HepG2 (cell line): ENCODE results near the gene MTF2. TPM values are rescaled to one million over a fixed set of nuclear protein-coding genes. Genes with fewer than 3 reads are reported as not detected.

Source experiments
- HNF4G ChIP-seq, 2 experiments: sonication (generic) in 1 of 2; formaldehyde crosslinking in 1 of 2; IDR thresholded peaks; 2 replicates each; pipeline versions ENCODE4 v1.4.0 to v1.6.1; 2011 to 2020; ENCODE audit warnings: borderline replicate concordance in 2 of 2, low read depth in 2 of 2, mild to moderate bottlenecking in 2 of 2, low read length in 1 of 2, missing genetic modification reagents in 1 of 2, moderate library complexity in 1 of 2
- HNRNPK ChIP-seq: fragments of 200-400 bp; formaldehyde crosslinking; IDR thresholded peaks from 2 replicates; pipeline ENCODE4 v1.6.1; 2018; ENCODE audit warnings: low read length, low read depth, moderate library complexity, mild to moderate bottlenecking; ENCODE audit not compliant: poor library complexity, severe bottlenecking
- HOXA5 ChIP-seq: sonication (generic); formaldehyde crosslinking; IDR thresholded peaks from 2 replicates; pipeline ENCODE4 v1.4.0; 2020; ENCODE audit warnings: missing genetic modification reagents
- KDM1A ChIP-seq: IDR thresholded peaks from 2 replicates; pipeline ENCODE4 v1.6.1; 2016; ENCODE audit warnings: missing compliant biosample characterization
- NRL ChIP-seq: sonication (generic); formaldehyde crosslinking; IDR thresholded peaks from 2 replicates; pipeline ENCODE4 v1.5.0; 2020; ENCODE audit warnings: missing genetic modification reagents, mild to moderate bottlenecking, moderate library complexity, borderline replicate concordance
- PPARG ChIP-seq: conservative IDR thresholded peaks from 2 replicates; pipeline ENCODE4 v1.6.1; 2016; ENCODE audit warnings: missing biosample characterization, missing genetic modification reagents
- RERE ChIP-seq: IDR thresholded peaks from 2 replicates; pipeline ENCODE4 v1.6.1; 2016; ENCODE audit warnings: low read depth, missing genetic modification reagents, missing compliant biosample characterization
- REXO4 ChIP-seq: sonication (generic); formaldehyde crosslinking; IDR thresholded peaks from 2 replicates; pipeline ENCODE4 v1.8.0; 2022; ENCODE audit warnings: missing genetic modification reagents, mild to moderate bottlenecking, borderline replicate concordance
- SOX5 ChIP-seq: IDR thresholded peaks from 2 replicates; pipeline ENCODE4 v1.6.1; 2016; ENCODE audit warnings: borderline replicate concordance
- ZMYM3 ChIP-seq: sonication (generic); formaldehyde crosslinking; IDR thresholded peaks from 2 replicates; pipeline ENCODE4 v1.5.1; 2020; ENCODE audit warnings: mild to moderate bottlenecking, missing genetic modification reagents
- ZNF121 ChIP-seq: sonication (generic); formaldehyde crosslinking; IDR thresholded peaks from 2 replicates; pipeline ENCODE4 v1.5.0; 2020; ENCODE audit warnings: mild to moderate bottlenecking, missing genetic modification reagents
- ZNF138 ChIP-seq: sonication (generic); formaldehyde crosslinking; IDR thresholded peaks from 2 replicates; pipeline ENCODE4 v1.5.0; 2020; ENCODE audit warnings: mild to moderate bottlenecking, low read depth, missing genetic modification reagents
- ZNF160 ChIP-seq: sonication (generic); formaldehyde crosslinking; IDR thresholded peaks from 2 replicates; pipeline ENCODE4 v1.8.0; 2022; ENCODE audit warnings: mild to moderate bottlenecking, inconsistent platforms, missing genetic modification reagents
- ZNF225 ChIP-seq: sonication (generic); formaldehyde crosslinking; IDR thresholded peaks from 2 replicates; pipeline ENCODE4 v1.4.0; 2020; ENCODE audit warnings: mild to moderate bottlenecking, missing genetic modification reagents
- ZNF263 ChIP-seq: sonication (generic); formaldehyde crosslinking; IDR thresholded peaks from 2 replicates; pipeline ENCODE4 v1.4.0; 2020; ENCODE audit warnings: missing genetic modification reagents
- ZNF317 ChIP-seq: sonication (generic); formaldehyde crosslinking; IDR thresholded peaks from 2 replicates; pipeline ENCODE4 v1.5.0; 2020; ENCODE audit warnings: mild to moderate bottlenecking, missing genetic modification reagents
- ZNF362 ChIP-seq: sonication (generic); formaldehyde crosslinking; IDR thresholded peaks from 2 replicates; pipeline ENCODE4 v1.4.0; 2020; ENCODE audit warnings: missing genetic modification reagents, mild to moderate bottlenecking, borderline replicate concordance
- ZNF644 ChIP-seq: IDR thresholded peaks from 2 replicates; pipeline ENCODE4 v1.6.1; 2016; ENCODE audit warnings: low read depth
- ZNF781 ChIP-seq: sonication (generic); formaldehyde crosslinking; IDR thresholded peaks from 2 replicates; pipeline ENCODE4 v1.5.1; 2020; ENCODE audit warnings: borderline replicate concordance, mild to moderate bottlenecking, missing genetic modification reagents; ENCODE audit errors: not compliant biosample characterization
- ZNF782 ChIP-seq: sonication (generic); formaldehyde crosslinking; IDR thresholded peaks from 2 replicates; pipeline ENCODE4 v1.4.0; 2020; ENCODE audit warnings: missing genetic modification reagents, mild to moderate bottlenecking, borderline replicate concordance
- ZNF879 ChIP-seq: sonication (generic); formaldehyde crosslinking; IDR thresholded peaks from 2 replicates; pipeline ENCODE4 v1.8.1; 2023; ENCODE audit warnings: missing genetic modification reagents
- polyA plus RNA-seq, 8 experiments: library from polyadenylated mRNA; depleted of rRNA in 3 of 8; stranded (reverse) in 7 of 8; unstranded in 1 of 8; fragments of >200 nt; fragmentation: Illumina TruSeq in 4 of 8; extraction: Trizol in 4 of 8; gene quantifications; 2 replicates each; pipeline versions ENCODE4 v1.2.1 to v1.2.3, GENCODE V29; 2011 to 2016; ENCODE audit warnings: low read depth in 4 of 8, missing spikeins in 1 of 8, mixed read lengths in 1 of 8; ENCODE audit not compliant: insufficient read depth in 1 of 8
- total RNA-seq, 5 experiments: library from RNA; depleted of rRNA; stranded (reverse); fragments of >200 nt; fragmentation: Illumina TruSeq; extraction: Trizol; gene quantifications; 2 replicates each; pipeline ENCODE4 v1.2.3, GENCODE V29; 2016; ENCODE audit warnings: low read depth in 1 of 5
- TF ChIP-seq, protein P1 (sequence below): sonication (generic); formaldehyde crosslinking; IDR thresholded peaks from 2 replicates; pipeline ENCODE4 v1.8.0; 2022; ENCODE audit warnings: mild to moderate bottlenecking, missing genetic modification reagents, moderate library complexity

MTF2 gene
- total and polyA plus RNA-seq, 2 of the 13 experiments (the other 11 are each of a cell fraction or from before 2014, with no cell fraction given): 48.7 to 53.9 TPM

- TF ChIP-seq ZNF781 (CRISPR knock-in tag) (peak; percentile 96), ZNF138 (CRISPR knock-in tag) (peak; percentile 84; the same call in 1 of the 2 replicates), ZNF782 (no peak), PPARG (CRISPR knock-in tag) (no peak; the same call in 1 of the 2 replicates), ZNF317 (CRISPR knock-in tag) (peak; percentile 82), ZNF225 (CRISPR knock-in tag) (peak; percentile 95), ZNF263 (CRISPR knock-in tag) (peak; percentile 81), KDM1A (CRISPR knock-in tag) (no peak), ZNF644 (CRISPR knock-in tag) (no peak), ZMYM3 (CRISPR knock-in tag) (peak; percentile 49; the same call in 1 of the 2 replicates), ZNF879 (CRISPR knock-in tag) (peak; percentile 71; the same call in 1 of the 2 replicates), HOXA5 (peak; percentile 83; the same call in 1 of the 2 replicates), SOX5 (CRISPR knock-in tag) (no peak), REXO4 (CRISPR knock-in tag) (no peak), RERE (no peak), ZNF160 (CRISPR knock-in tag) (peak; percentile 68; the same call in 1 of the 2 replicates), HNF4G (IDR thresholded peaks at IDR 0.05; ENCODE audit: borderline replicate concordance, low read depth, low read length) (no peak), HNF4G (CRISPR knock-in tag; IDR thresholded peaks at IDR 0.05; ENCODE audit: borderline replicate concordance, low read depth) (0 out of 2 replicates have a peak, but pooled peaks have one; percentile 64), NRL (peak; percentile 89), HNRNPK (peak; percentile 36), ZNF362 (CRISPR knock-in tag) (no peak), ZNF121 (CRISPR knock-in tag) (peak; percentile 30)
- TF ChIP-seq, protein P1, sequence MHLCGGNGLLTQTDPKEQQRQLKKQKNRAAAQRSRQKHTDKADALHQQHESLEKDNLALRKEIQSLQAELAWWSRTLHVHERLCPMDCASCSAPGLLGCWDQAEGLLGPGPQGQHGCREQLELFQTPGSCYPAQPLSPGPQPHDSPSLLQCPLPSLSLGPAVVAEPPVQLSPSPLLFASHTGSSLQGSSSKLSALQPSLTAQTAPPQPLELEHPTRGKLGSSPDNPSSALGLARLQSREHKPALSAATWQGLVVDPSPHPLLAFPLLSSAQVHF (CRISPR knock-in tag): no peak; the same call in 1 of the 2 replicates
Measured at GRCh38 chr1:93179886-93180722, 101.0 kb downstream of the MTF2 start, which contains the start of gene TMED5 (continued).
